ENCODE measurements around the gene PTPRF. TPM values are rescaled to one million over a fixed set of nuclear protein-coding genes. Genes with fewer than 3 reads are reported as not detected.
"Not testable (repeated sequence)": the region's sequence is repeated elsewhere in the genome, so short reads cannot be mapped to it uniquely, and the experiment has no call there.

The PTPRF gene
- total RNA-seq, 1 donor from 2014 or later: 2.9 TPM

DNA sequence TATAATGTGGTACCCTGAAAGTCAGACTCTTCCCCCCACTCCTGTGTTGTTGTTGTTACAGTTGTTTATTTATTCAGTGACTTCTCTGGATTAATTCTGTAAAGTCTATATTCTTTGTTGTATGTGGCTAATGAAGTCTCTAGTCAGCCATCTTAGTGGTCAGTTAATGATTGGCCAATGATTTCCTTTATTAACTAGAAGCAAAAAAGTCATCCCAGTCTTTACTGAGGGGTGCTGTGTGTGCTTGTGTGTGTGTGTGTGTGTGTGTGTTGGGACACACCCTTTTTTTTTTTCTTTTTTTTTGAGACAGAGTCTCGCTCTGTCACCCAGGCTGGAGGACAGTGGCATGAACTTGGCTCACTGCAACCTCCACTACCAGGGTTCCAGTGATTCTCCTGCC, 39.6 kb upstream of the PTPRF start:
- DNase-seq: no peak
- peaks cover 53% of the 10 kb centered on the region for H3K9me3 ChIP-seq (replicated peaks)

DNA sequence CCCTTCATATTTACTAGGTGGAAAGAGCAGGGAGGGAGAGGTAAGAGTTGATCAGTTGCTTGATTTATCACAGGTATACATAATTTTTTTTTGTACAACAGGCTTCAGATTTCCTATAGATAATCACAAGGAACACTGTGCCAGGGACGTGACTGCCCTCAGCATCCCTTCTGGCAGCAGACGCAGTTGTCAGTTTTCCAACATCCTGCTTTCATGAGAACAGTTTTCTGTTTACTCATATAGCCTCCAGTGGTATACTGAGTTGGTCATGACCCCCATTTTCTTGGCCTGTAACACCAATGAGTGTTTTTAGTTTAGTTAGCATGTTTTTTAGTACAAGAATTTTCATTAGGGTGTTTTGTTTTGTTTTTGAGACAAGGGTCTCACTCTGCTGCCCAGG, 37.9 kb upstream of the PTPRF start:
- no peaks in the 10 kb centered on the region for H3K27me3 ChIP-seq (ENCODE audit: low read depth)
- no peak overlapping the region for H3K4me3 ChIP-seq
- peaks cover 44% of the 10 kb centered on the region for H3K9me3 ChIP-seq (replicated peaks)
- TF ChIP-seq CTCF (IDR thresholded peaks at IDR 0.05; ENCODE audit: borderline replicate concordance): no peak
- intact Hi-C loops (cut with micrococcal nuclease): no loop called here
- no peaks in the 10 kb centered on the region for H3K36me3 ChIP-seq
- no peak overlapping the region for H3K27ac ChIP-seq (replicated peaks)
- DNase-seq: no peak
- H3K4me1 ChIP-seq: no peaks in the 10 kb centered on the region

More for the DNA sequence above, 39.6 kb upstream of the PTPRF start:
- no peaks in the 10 kb centered on the region for H3K36me3 ChIP-seq
- no peak overlapping the region for H3K4me3 ChIP-seq
- no peaks in the 10 kb centered on the region for H3K4me1 ChIP-seq
- intact Hi-C loops (cut with micrococcal nuclease): no loop called here
- no peaks in the 10 kb centered on the region for H3K27me3 ChIP-seq (ENCODE audit: low read depth)
- TF ChIP-seq CTCF (IDR thresholded peaks at IDR 0.05; ENCODE audit: borderline replicate concordance): no peak
- H3K27ac ChIP-seq (replicated peaks): no peak overlapping the region

- Histone ChIP-seq H3K4me1 (no peaks in the 10 kb centered on the region), H3K27me3 (ENCODE audit: low read depth) (peaks cover 4% of the 10 kb centered on the region), H3K4me3 (no peak overlapping the region), H3K36me3 (no peaks in the 10 kb centered on the region), H3K9me3 (replicated peaks) (peaks cover 33% of the 10 kb centered on the region), H3K27ac (replicated peaks) (no peak overlapping the region)
- no peak for DNase-seq
- TF ChIP-seq CTCF (IDR thresholded peaks at IDR 0.05; ENCODE audit: borderline replicate concordance): no peak
- intact Hi-C loops (cut with micrococcal nuclease): no loop called here
These were observed 36.8 kb upstream of the PTPRF start for GRCh38 chr1:43493661-43494450.

GRCh38 chr1:43495204-43495603, 35.5 kb upstream of the PTPRF start:
- H3K27ac ChIP-seq (replicated peaks): no peak overlapping the region
- H3K4me3 ChIP-seq: no peak overlapping the region
- peaks cover 20% of the 10 kb centered on the region for H3K9me3 ChIP-seq (replicated peaks)
- DNase-seq: no peak
- H3K36me3 ChIP-seq: no peaks in the 10 kb centered on the region
- H3K4me1 ChIP-seq: no peaks in the 10 kb centered on the region
- peaks cover 9% of the 10 kb centered on the region for H3K27me3 ChIP-seq (ENCODE audit: low read depth)
- TF ChIP-seq CTCF (IDR thresholded peaks at IDR 0.05; ENCODE audit: borderline replicate concordance): no peak
- intact Hi-C loops (cut with micrococcal nuclease): no loop called here

DNA sequence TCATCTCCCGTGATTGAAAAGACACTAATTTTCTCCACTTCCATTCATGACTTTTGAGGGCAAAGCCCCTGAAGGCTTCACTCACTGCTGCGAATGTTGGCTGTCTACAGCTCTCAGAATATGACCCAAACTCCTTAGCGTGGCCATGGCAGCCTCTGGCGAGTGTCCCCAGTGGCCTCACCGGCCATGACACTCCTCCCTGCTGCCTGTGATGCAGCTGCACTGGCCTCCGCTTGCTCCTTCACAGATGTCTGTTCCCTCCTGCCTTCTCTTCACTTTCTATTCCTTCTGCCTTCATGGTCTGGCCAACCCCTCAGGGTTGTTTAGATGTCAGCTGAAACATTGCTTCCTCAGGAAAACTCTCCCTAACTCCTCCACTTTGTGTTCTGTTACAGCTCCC, 30.8 kb upstream of the PTPRF start:
- no peak for TF ChIP-seq CTCF (IDR thresholded peaks at IDR 0.05; ENCODE audit: borderline replicate concordance)
- no peak overlapping the region for H3K4me3 ChIP-seq
- H3K27ac ChIP-seq (replicated peaks): no peak overlapping the region
- peaks cover 9% of the 10 kb centered on the region for H3K27me3 ChIP-seq (ENCODE audit: low read depth)
- no peaks in the 10 kb centered on the region for H3K4me1 ChIP-seq
- no peaks in the 10 kb centered on the region for H3K36me3 ChIP-seq
- DNase-seq: no peak
- intact Hi-C loops (cut with micrococcal nuclease): no loop called here
- no peaks in the 10 kb centered on the region for H3K9me3 ChIP-seq (replicated peaks)

DNA sequence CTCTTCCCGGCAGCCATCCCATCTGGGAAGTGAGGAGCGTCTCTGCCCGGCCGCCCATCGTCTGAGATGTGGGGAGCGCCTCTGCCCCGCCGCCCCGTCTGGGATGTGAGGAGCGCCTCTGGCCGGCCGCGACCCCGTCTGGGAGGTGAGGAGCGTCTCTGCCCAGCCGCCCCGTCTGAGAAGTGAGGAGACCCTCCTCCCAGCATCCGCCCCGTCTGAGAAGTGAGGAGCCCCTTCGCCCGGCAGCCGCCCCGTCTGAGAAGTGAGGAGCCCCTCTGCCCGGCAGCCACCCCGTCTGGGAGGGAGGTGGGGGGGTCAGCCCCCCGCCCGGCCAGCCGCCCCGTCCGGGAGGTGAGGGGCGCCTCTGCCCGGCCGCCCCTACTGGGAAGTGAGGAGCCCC, 28.9 kb upstream of the PTPRF start:
- H3K36me3 ChIP-seq; intact Hi-C loops (cut with micrococcal nuclease); H3K4me1 ChIP-seq; H3K27me3 ChIP-seq (ENCODE audit: low read depth); DNase-seq; H3K27ac ChIP-seq (replicated peaks); H3K4me3 ChIP-seq; H3K9me3 ChIP-seq (replicated peaks): not testable (repeated sequence)
